ENCODE data around the gene NGLY1. TPM values are rescaled to one million over a fixed set of nuclear protein-coding genes. Genes with fewer than 3 reads are reported as not detected.
A peak's percentile ranks its signal among the peaks of the same experiment; 100 is the strongest.

NGLY1 gene
- total RNA-seq, 1 donor: 30.4 TPM

DNA sequence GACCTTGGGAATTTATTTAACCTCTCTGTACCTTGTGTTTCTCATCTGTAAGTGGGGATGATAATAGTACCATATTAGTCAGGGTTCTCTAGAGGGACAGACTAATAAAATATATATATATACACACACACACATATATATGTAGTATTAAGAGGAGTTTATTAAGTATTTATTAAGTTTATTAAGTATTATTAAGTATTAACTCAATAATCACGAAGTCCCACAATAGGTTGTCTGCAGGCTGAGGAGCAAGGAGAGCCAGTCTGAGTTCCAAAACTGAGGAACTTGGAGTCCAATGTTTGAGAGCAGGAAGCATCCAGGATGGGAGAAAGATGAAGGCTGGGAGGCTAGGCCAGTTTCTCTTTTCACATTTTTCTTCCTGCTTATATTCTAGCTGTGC, 21.4 kb upstream of the NGLY1 start:
- Histone ChIP-seq H4K20me1 (ENCODE audit: insufficient read depth, low read length) (no peaks in the 10 kb centered on the region), H3K4me3 (ENCODE audit: insufficient read depth, low read length) (no peak overlapping the region), H3K27ac (ENCODE audit: low read depth, low read length) (no peak overlapping the region), H3K4me2 (ENCODE audit: insufficient read depth, low read length) (no peak overlapping the region), H3K9me3 (ENCODE audit: low read depth, low read length) (no peaks in the 10 kb centered on the region), H2AFZ (ENCODE audit: low read length) (no peak overlapping the region), H3K79me2 (ENCODE audit: insufficient read depth, low read length) (no peaks in the 10 kb centered on the region), H3K36me3 (ENCODE audit: insufficient read depth, low read length) (no peaks in the 10 kb centered on the region), H3K4me1 (ENCODE audit: insufficient read depth, low read length) (no peaks in the 10 kb centered on the region), H3K27me3 (ENCODE audit: insufficient read depth, low read length) (no peaks in the 10 kb centered on the region)
- DNase-seq (ENCODE audit: insufficient read length, low spot score, missing footprints): no peak
- TF ChIP-seq CTCF (IDR thresholded peaks at IDR 0.05; ENCODE audit: extremely low read depth, low read depth, low read length): no peak

GRCh38 chr3:25803833-25804232, 20.6 kb upstream of the NGLY1 start:
- H3K27ac ChIP-seq (ENCODE audit: low read depth, low read length): no peak overlapping the region
- no peaks in the 10 kb centered on the region for H3K27me3 ChIP-seq (ENCODE audit: insufficient read depth, low read length)
- H4K20me1 ChIP-seq (ENCODE audit: insufficient read depth, low read length): no peaks in the 10 kb centered on the region
- no peak for DNase-seq (ENCODE audit: insufficient read length, low spot score, missing footprints)
- H3K9me3 ChIP-seq (ENCODE audit: low read depth, low read length): no peaks in the 10 kb centered on the region
- no peak overlapping the region for H2AFZ ChIP-seq (ENCODE audit: low read length)
- H3K4me2 ChIP-seq (ENCODE audit: insufficient read depth, low read length): no peak overlapping the region
- H3K4me1 ChIP-seq (ENCODE audit: insufficient read depth, low read length): no peaks in the 10 kb centered on the region
- H3K79me2 ChIP-seq (ENCODE audit: insufficient read depth, low read length): no peaks in the 10 kb centered on the region
- no peak for TF ChIP-seq CTCF (IDR thresholded peaks at IDR 0.05; ENCODE audit: extremely low read depth, low read depth, low read length)
- H3K36me3 ChIP-seq (ENCODE audit: insufficient read depth, low read length): no peaks in the 10 kb centered on the region
- no peak overlapping the region for H3K4me3 ChIP-seq (ENCODE audit: insufficient read depth, low read length)

DNA sequence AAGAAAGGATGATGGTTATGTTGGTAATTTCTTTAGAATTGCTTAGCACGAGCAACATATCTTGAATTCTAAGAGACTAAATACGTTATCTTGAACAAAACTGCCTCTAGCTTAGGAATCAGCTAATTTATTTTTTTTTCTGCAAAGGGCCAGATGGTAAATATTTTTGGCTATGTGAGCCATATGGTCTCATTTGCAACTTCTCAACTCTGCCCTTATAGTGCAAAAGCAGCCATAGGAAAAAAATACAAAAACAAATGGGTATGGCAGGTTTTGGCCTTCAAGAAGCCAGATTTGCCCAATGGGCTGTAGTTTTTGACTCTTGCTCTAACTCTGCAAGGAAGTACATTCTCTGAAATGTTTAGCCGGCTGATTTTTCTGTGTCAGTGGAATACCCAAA, 18.5 kb upstream of the NGLY1 start:
- Histone ChIP-seq H3K27ac (ENCODE audit: low read depth, low read length) (no peak overlapping the region), H3K4me2 (ENCODE audit: insufficient read depth, low read length) (no peak overlapping the region), H3K36me3 (ENCODE audit: insufficient read depth, low read length) (no peaks in the 10 kb centered on the region), H3K9me3 (ENCODE audit: low read depth, low read length) (no peaks in the 10 kb centered on the region), H4K20me1 (ENCODE audit: insufficient read depth, low read length) (no peaks in the 10 kb centered on the region), H3K4me3 (ENCODE audit: insufficient read depth, low read length) (no peak overlapping the region), H2AFZ (ENCODE audit: low read length) (no peak overlapping the region), H3K4me1 (ENCODE audit: insufficient read depth, low read length) (no peaks in the 10 kb centered on the region), H3K79me2 (ENCODE audit: insufficient read depth, low read length) (no peaks in the 10 kb centered on the region), H3K27me3 (ENCODE audit: insufficient read depth, low read length) (no peaks in the 10 kb centered on the region)
- TF ChIP-seq CTCF (IDR thresholded peaks at IDR 0.05; ENCODE audit: extremely low read depth, low read depth, low read length): no peak
- DNase-seq (ENCODE audit: insufficient read length, low spot score, missing footprints): no peak

- DNase-seq (ENCODE audit: insufficient read length, low spot score, missing footprints): peak; percentile 89
- Histone ChIP-seq H3K4me3 (ENCODE audit: insufficient read depth, low read length) (peak within 1 kb of the TSS; percentile 80), H3K36me3 (ENCODE audit: insufficient read depth, low read length) (peaks cover 4% of the 10 kb centered on the region), H3K27ac (ENCODE audit: low read depth, low read length) (peak within 1 kb of the TSS; percentile 93), H3K79me2 (ENCODE audit: insufficient read depth, low read length) (peaks cover 13% of the 10 kb centered on the region), H3K4me1 (ENCODE audit: insufficient read depth, low read length) (peaks cover 14% of the 10 kb centered on the region), H3K9me3 (ENCODE audit: low read depth, low read length) (no peaks in the 10 kb centered on the region), H3K4me2 (ENCODE audit: insufficient read depth, low read length) (peak within 1 kb of the TSS; percentile 95), H2AFZ (ENCODE audit: low read length) (peak within 1 kb of the TSS; percentile 94), H4K20me1 (ENCODE audit: insufficient read depth, low read length) (no peaks in the 10 kb centered on the region), H3K27me3 (ENCODE audit: insufficient read depth, low read length) (no peaks in the 10 kb centered on the region)
- TF ChIP-seq CTCF (IDR thresholded peaks at IDR 0.05; ENCODE audit: extremely low read depth, low read depth, low read length): no peak
These were observed 6.6 kb upstream of the NGLY1 start, which contains the start of gene OXSM for GRCh38 chr3:25789596-25790556. Gene OXSM (plus strand): TSS chr3:25790090. CDS start chr3:25791021, 931 bp downstream.

Measured in osteoblast (primary cell).